ENCODE measurements around the gene SYNCRIP.

GRCh38 chr6:85643537-85644278 lies 1.0 kb upstream of the SYNCRIP start:
- TF ChIP-seq CTCF (conservative IDR thresholded peaks at IDR 0.05; ENCODE audit: low read depth, low read length) (no peak), EZH2 (IDR thresholded peaks at IDR 0.05; ENCODE audit: borderline replicate concordance, low read depth, low read length, poor library complexity, severe bottlenecking) (no peak)
